ENCODE data around the gene ACOT11.

Gene ACOT11

DNA sequence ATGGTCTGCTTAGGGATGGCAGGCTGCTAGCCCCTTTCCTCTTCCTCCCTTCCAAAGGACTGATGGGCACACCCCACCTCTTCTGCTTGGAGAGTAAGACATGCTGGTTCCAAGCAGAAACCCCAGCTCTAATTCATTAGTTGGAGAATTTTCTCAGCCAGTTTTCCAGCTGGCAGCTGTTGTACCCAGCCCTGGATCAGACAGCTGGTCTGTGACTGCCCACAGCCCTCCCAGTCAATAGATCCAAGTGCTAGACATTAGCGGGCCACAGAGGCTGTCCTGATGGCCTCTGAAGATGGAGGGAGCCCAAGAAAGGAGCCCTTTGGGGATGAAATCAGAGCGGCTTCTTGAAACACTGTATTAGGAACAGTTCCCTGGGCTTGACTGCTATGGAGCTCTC lies 35.8 kb downstream of the ACOT11 start:
- in situ Hi-C loops (cut with HindIII; ENCODE audit: low sequenced_read_pairs): no loop called here

DNA sequence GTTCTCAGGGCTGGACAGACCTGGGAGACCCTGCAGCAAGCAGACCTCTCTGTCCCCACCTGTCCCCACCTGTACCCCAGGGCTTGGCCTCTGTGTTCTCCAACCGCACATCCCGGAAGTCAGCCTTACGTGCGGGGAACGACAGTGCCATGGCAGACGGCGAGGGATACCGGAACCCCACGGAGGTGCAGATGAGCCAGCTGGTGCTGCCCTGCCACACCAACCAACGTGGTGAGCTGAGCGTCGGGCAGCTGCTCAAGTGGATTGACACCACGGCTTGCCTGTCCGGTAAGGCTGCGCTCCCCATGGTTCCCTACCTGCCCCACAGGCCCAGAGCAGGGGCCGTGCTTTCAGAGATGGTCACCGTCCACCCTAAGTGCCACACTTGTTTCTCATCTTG lies 36.5 kb downstream of the ACOT11 start:
- in situ Hi-C loops (cut with HindIII; ENCODE audit: low sequenced_read_pairs): no loop called here

DNA sequence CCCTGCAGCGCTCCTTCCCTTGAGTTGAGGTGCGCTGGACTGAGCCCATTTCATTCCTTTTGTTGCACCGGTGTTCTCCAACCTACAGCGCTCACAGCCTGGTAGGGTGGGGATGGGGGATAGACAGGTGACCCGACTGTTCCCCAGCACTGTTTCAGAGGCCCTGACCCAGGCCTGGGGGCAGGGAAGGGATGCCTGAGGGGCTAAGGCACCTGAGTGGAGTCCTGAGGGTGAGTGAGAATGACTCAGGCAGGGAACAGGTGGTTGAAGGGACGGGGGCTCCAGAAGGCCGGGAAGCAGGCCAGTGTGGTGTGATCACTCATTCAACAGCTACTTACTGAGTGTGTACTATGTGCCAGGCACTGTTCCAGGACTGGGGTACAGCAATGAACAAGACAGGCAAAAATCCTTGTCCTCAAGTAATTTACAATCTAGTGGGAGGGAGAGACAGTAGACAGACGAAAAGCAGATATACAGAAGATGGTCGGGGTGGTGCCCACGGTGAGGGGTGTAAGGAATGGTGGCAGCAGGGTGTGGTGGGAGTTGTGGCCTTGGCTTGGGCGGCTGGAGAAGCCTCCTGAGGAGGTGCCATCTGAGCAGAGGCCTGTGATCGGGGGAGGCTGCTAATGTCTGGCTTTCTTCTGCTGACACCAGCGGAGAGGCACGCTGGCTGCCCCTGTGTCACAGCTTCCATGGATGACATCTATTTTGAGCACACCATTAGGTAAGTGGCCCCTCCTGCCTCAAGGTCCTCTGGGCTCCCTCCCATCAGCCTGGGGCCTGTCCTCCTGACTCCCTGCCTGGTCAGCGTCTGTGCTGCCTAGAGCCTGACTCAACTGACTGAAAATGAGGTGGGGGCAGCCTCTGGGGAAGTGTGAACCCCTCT lies 37.4 kb downstream of the ACOT11 start:
- in situ Hi-C loops (cut with HindIII; ENCODE audit: low sequenced_read_pairs): no loop called here

DNA sequence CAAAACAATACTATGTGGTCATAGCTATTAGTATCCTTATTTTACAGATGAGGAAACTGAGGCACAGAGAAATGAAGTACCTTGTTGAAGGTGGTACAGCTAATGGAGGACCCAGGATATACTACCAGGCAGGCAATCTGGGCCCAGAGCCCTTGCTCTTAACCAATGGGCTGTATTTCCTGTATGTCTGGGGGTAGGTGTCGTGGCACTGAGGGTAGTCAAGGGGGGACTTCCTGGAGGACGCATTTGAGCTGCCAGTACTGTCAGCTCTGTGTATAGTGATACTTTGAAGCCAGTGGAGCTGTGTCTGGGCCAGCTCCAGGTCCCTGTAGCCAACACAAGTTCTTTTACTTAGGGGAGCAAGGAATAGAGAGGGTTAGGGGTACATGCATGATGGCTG lies 40.3 kb downstream of the ACOT11 start:
- in situ Hi-C loops (cut with HindIII; ENCODE audit: low sequenced_read_pairs): no loop called here

DNA sequence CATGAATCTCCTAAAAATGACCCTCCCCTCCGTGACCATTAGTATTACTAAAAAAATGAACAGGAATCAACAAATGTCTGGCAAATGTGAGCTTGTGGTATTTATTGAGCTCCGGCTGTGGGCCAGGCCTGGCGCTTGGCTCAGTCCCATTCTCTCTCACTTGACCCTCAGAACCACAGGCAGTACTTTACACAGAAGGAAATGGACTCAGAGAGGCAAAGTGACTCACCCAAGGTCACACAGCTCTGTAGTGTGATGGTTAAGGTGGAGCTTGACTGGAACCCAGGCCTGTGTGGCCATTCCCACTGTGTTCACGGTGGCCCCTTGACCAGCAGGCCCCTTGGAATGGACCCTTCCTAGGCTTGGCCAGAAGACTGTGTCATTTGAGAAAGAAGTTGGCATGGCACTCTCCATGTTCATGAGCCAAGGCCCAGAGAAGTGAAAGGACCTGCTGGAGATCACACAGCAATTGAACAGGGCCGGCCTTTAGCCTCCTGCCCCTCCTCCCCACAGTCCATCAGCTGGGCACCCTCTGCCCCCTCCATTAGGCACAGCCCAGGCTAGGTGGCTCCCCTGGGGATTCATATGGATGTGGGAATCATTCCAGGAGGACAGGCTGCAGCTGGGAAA lies 43.2 kb downstream of the ACOT11 start:
- in situ Hi-C loops (cut with HindIII; ENCODE audit: low sequenced_read_pairs): no loop called here

DNA sequence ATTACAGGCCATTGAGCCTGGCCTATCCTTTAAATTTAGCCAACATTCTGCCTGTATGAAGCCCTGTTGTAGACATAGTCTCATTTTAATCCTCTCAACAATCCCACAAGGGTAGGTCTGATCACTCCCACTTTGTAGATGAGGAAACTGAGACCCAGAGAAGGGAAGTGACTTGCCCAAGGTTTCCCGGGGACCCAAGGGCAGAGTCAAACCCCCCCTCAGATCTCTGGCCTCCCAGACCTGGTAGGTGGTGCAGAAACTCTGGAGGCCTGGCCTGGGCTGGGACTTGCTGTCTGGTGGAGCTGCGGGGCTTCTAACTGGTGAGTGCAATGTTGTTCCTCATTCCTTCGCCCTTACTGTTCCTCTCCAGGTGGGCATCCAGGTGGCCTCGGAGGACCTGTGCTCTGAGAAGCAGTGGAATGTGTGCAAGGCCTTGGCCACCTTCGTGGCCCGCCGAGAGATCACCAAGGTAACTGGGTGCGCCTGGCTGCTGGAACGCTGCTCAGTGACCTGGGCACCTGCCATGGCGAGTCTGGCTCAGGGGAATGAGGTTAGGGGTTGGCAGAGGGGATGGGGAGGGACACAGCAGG lies 45.6 kb downstream of the ACOT11 start:
- in situ Hi-C loops (cut with HindIII; ENCODE audit: low sequenced_read_pairs): no loop called here

DNA sequence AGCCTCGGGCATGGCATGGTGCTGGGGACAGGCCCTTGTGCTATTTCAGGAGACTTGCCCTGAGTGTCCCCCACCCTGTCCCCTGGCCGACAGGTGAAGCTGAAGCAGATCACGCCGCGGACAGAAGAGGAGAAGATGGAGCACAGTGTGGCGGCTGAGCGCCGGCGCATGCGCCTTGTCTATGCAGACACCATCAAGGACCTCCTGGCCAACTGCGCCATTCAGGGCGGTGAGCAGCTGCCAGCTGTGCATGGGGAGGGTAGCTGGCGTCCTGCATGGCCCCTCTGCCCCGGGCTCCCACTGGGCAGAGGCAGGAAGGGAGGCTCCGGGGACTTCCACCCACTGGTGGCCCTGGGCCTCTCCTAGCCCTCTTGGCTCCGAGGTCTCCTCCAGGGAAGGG lies 46.4 kb downstream of the ACOT11 start:
- in situ Hi-C loops (cut with HindIII; ENCODE audit: low sequenced_read_pairs): no loop called here

DNA sequence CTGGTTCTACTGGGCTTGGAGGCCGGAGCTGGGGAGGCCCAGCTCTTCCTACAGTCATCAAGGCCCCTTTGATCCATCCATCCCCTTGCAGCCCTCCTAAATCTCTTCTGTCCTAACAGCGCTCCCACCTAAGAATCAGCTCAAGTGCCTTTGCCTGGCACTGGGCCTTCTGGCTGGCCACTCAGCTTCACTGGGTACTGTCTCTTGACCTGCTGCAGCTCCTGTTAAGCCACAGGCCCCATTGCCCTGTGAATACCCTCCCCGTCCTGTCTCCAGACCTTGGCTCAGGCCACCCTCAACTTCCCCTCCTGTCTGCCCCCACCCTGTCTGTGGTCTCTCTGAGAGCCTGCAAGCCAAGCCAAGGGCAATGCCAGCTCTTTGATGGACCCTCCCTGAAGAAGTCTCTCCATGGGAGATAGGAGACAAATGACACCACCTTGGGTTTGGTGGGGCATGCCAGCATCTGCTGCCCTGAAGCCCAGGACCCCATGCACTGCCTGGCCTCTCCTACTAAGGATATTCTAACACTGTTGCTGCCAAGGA lies 48.0 kb downstream of the ACOT11 start:
- in situ Hi-C loops (cut with HindIII; ENCODE audit: low sequenced_read_pairs): no loop called here

DNA sequence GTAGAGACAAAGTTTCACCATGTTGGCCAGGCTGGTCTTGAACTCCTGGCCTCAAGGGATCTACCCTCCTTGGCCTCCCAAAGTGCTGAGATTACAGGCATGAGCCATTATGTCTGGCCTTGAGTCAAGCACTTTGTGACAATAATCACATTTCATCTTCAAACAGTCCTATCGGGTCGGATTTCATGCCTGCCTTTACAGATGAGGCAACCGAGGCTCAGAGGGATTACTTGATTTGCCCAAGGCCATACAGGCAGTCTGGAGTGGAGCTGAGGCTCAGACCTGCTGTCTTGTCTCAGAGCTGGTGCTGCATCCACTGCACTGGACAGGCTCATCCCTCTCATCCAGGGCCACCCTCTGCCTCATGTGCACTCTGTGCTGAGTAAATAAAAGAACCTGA lies 48.7 kb downstream of the ACOT11 start:
- in situ Hi-C loops (cut with HindIII; ENCODE audit: low sequenced_read_pairs): no loop called here

DNA sequence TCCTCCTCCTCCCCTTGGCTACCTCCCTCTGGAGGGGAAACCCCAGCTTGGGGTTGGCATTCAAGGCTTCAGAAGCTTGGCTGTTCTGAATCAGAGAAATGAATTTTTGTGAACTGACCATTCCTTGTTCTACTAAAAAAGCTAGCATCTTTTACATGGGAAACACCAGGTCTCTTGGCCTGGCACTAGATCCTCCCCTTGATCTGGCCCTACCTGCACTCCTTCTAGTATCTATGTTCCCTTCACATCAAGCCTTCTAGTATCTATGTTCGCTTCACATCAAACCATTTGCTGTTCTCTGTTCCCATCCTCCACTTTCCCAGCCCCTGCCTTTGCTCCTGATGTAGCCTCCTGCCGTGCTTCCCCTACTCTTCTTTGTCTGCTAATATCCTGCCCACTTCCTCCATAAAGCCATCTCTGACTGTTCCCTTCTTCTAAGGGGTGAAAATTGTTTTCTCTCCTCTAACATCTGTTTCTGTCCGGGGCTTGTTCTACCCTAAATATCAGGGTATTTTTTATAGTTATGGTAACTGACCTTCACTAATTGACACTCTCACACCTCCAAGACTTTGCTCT lies 49.5 kb downstream of the ACOT11 start:
- in situ Hi-C loops (cut with HindIII; ENCODE audit: low sequenced_read_pairs): no loop called here

DNA sequence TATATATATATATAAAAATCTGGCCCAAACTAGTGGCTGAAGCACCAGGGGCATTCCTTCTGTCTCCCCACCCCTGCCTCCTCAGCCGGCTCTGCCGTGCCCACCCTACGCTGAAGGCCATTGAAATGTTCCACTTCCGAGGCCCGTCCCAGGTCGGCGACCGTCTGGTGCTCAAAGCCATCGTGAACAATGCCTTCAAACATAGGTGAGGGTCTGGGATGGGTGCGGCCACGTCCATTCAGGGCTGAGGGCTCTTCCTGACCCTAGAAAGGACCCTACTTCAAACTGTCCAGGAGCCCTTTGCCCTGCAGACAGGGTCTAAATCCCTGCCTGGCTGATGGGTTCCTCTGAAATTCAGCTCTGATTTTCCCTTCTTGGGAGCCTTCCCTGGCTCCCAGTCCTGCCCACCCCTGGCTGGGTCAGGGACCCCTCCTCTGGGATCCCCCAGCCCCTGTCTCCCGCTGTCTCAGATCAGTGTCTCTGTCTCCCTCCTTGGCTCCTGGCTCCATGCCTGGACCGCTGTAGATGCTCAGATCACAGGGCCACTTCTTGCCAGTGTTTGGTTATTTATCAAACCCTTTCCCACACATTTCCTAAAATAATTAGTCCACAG lies 51.3 kb downstream of the ACOT11 start:
- in situ Hi-C loops (cut with HindIII; ENCODE audit: low sequenced_read_pairs): no loop called here

DNA sequence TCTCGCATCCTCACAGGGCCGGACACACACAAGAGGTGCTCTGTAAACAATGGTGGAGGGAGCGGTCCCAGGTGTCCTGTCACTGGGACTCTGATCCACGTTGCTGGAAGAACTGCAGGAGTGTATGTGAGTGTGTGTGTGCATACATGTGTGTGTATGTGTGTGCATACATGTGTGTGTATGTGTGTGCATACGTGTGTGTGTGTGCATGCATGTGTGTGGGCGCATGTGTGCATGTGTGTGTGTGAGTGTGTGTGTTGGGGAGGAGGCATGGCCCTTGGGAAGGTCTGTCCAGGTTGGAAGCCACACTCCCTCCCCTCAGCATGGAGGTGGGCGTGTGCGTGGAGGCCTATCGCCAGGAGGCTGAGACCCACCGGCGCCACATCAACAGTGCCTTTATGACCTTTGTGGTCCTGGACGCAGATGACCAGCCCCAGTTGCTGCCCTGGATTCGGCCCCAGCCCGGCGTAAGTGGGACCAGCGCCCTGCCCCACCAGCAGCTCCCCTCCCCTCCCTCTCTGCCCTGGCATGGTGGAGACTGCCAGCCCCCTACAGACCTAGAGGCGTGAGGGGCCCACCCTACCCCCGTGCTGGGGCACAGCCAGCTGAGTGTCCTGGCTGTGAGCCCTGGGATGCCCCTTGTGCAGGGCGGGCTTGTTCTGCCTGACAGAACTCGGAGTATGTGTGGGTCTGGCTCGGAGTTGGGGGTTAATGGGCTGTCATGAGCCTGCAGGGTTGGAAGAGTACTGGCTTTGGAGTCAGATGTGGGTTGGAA lies 53.1 kb downstream of the ACOT11 start:
- in situ Hi-C loops (cut with HindIII; ENCODE audit: low sequenced_read_pairs): no loop called here

DNA sequence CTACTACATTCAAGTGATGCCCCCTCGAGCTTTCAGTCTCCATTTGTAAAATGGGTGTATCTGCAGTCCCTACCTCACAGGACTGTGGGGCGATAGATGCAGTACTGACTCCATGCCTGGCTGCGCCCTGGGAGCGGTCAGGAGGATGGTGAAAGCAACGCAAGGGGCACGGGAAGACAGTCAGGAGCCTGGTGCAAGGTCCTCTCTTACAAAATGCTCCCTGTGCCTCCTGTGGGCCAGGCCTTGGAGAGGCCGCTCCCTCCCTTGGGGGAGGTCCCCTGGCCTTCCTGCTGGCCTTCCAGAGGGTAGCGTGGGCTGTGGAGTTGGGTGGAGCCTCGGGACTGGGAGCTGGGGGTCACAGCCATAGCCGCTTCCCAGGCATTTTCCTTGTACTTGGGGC lies 53.7 kb downstream of the ACOT11 start:
- in situ Hi-C loops (cut with HindIII; ENCODE audit: low sequenced_read_pairs): no loop called here

DNA sequence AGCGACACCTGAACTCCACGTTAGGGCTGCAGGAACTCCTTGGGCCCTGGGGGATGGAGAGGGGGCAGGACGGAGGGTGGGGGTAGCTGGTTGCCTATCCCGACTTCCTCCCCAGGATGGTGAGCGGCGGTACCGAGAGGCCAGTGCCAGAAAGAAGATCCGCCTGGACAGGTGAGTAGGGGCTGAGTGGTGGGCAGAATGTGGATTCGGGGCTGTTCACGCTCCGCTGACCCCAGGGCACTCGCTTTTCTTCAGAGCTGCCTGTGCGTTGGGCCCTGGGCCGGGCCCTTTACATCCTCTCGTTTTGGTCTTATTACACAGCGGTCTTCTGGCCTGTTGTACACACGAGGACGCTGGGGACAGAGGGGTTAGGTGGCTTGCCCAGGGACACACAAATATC lies 54.5 kb downstream of the ACOT11 start:
- in situ Hi-C loops (cut with HindIII; ENCODE audit: low sequenced_read_pairs): no loop called here

DNA sequence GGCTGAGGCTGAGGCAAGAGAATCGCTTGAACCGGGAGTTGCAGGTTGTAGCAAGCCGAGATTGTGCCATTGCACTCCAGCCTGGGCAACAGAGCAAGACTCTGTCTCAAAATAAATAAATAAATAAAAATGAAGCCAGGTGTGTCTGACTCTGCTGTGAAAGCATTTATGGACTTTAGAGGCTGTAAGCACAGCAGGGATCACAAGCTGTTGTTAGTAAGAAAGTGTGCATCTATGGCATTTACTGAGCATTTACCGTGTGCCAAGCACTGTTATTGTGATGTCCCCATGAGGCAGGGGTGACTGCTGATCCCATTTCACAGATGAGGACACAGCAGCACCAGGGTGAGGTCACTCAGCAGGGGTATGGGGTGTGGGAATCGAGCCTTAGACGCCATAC lies 55.2 kb downstream of the ACOT11 start:
- in situ Hi-C loops (cut with HindIII; ENCODE audit: low sequenced_read_pairs): no loop called here

DNA sequence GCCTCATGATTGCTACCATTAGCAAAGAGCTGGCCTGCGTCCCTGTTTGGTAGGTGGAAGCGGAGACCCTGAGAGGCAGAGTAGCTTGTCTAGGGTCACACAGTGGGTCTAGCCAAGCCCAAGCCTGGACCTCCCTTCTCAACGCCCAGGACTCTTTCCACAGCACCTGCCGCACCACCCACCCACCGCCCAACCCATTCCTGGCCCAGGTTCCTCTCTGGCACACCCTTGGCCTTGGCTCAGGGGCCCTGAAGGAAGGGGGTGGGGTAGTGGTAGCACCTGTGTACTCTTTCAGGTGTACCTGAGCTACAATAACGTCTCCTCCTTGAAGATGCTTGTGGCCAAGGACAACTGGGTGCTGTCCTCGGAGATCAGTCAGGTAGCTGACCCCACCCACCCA lies 56.0 kb downstream of the ACOT11 start:
- in situ Hi-C loops (cut with HindIII; ENCODE audit: low sequenced_read_pairs): no loop called here

DNA sequence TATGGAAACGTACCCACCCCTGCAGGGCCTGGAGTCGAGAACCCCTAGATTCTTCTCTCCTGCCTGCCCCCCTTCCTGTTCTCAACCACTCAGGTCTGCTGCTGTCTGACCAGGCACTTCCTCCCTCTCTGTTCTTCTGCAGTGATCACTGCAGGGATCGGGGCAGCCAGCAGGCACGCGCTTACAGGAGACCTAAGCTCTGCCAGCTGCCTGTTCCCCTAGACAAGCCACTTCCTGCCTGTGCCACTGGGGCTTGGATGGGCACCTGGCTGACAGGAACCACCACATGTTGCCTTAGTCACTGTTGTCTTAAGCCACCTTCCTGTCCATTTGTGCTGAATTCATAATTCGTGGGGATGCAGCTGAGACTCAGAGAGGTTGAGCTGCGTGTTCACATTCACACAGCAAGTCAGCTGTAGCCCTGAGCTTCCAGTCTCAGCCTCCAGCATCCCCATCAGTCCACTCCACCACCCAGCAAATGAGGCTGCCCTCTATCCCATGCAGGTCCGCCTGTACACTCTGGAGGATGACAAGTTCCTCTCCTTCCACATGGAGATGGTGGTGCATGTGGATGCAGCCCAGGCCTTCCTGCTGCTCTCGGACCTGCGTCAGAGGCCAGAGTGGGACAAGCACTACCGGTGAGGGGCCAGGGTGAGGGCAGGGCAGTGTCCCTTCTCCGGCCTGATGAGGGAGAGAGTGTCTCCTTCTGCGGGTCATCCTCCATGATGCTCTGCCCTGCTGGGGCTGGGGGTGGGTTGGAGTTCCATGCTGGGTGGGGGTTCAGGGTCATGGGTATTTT lies 56.7 kb downstream of the ACOT11 start:
- in situ Hi-C loops (cut with HindIII; ENCODE audit: low sequenced_read_pairs): no loop called here

DNA sequence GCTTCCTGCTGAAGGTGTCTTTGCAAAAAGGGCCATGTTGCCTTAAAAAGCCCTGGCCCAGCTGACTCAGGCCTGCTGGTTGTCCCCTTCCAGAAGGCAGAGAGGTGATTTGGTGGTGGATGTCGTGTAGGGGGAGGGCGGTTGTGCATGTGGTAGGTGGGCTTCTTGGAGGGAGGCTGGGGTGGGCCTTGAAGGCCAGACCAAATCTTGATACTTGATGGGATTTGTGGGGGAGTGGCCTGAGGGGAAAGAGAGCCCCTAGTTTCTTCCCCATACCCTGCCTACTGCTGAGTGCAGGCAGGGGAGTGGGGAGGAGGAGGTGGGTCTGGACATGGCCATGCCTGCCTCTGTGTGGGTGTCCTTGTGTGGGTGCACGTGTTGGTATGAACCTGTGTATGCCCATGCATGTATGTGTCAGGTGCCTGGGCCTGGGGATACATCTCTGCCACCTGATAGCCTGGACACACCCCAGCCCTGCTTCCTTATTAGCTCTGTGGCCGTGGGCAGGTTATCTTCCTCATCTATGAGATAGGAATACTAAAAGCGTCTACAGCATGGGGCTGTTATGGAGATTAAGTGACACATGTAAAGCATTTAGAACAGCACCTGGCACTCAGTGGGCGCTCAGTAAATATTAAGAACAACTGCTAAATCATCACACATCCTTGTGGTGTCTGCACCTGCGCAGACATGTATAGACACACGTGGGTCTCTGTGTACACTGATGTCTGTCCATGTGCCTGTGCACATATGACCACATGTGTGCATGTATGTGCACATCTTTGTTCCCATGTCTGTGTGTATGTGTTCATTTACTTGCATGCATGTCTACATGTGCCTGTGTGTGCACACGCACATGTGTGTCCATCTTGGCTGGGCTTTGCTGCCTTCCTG lies 58.3 kb downstream of the ACOT11 start:
- in situ Hi-C loops (cut with HindIII; ENCODE audit: low sequenced_read_pairs): no loop called here

DNA sequence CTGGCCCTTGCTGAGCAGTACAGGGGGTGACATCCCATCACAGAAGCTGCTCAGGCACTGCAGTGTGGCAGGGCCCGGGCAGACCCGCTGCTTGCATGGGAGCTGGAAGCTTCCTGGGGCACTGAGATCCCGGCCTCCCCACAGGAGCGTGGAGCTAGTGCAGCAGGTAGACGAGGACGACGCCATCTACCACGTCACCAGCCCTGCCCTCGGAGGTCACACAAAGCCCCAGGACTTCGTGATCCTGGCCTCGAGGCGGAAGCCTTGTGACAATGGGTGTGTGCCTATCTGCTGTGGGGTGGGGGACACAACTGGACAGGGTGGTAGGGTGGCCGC lies 58.9 kb downstream of the ACOT11 start:
- in situ Hi-C loops (cut with HindIII; ENCODE audit: low sequenced_read_pairs): no loop called here

Data from endothelial cell of hepatic sinusoid (primary cell).